ENCODE measurements around the gene RFX4. TPM values are rescaled to one million over a fixed set of nuclear protein-coding genes. Genes with fewer than 3 reads are reported as not detected.

The RFX4 gene
- total RNA-seq, 2 experiments from 2014 or later = not detected

DNA sequence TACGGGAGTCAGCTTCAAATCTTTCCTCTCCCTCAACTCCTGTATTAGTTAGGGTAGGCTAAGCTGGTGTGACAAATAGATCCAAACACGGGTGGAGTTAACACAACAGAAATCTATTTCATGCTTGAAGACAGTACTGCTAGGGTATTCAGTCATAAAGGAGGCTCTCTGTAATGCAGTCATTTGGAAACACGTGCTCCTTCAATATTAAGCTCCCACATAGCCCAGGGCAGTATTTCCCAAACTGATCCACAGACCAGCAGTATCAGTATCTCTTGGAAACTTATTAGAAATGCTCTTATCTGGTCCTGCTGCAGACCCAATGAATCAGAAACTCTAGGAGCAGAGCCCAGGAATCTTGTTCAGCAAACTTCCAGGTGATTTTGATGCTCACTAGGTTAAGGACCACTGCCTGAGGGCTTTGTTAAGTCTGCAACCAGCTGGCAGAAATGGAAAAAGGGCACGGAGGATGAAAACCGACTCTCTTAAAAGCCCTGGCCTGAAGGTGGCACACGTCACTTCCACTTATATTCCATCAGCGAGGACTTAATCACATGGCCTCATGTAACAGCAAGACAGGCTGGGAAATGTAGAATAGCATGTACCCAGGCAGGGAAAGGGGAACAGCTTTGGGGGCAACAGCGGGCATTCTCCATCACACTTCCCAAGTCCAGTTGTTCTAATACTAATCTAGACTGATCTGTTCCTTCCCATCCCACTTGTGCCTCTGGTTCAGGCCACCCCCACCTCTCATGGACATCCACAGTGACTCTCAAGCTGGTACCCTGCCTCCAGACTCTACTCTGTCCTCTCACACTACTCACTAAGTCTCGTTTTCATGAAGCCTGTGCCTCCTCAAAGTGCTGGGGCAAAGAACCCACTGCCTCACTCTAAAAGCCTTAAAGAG is 153.5 kb downstream of the RFX4 start:
- peak; percentile 60 for DNase-seq (ENCODE audit: low spot score)
- Histone ChIP-seq H3K9me3 (ENCODE audit: low read length) (no peaks in the 10 kb centered on the region), H3K36me3 (ENCODE audit: insufficient read depth, low read length) (no peaks in the 10 kb centered on the region), H3K79me2 (ENCODE audit: insufficient read depth, low read depth, low read length) (no peaks in the 10 kb centered on the region), H3K9me2 (ENCODE audit: insufficient read depth, low read length) (no peaks in the 10 kb centered on the region), H4K20me1 (ENCODE audit: insufficient read depth, low read length) (no peaks in the 10 kb centered on the region), H3K4me2 (ENCODE audit: low read length) (no peak overlapping the region), H3K27ac (ENCODE audit: low read depth, low read length, poor library complexity, severe bottlenecking) (no peak overlapping the region), H3K4me3 (ENCODE audit: low read depth, low read length, poor library complexity, severe bottlenecking) (no peak overlapping the region), H2AFZ (ENCODE audit: low read length) (no peak overlapping the region), H3K4me1 (ENCODE audit: insufficient read depth, low read length, poor library complexity, severe bottlenecking) (no peaks in the 10 kb centered on the region)
- intact Hi-C loops (cut with micrococcal nuclease; ENCODE audit: unreplicated experiment) = loop anchor here (1.0 kb wide), 2 partner anchors 105 to 182 kb away; no protein-coding TSS in a partner anchor
- CTCF ChIA-PET (ENCODE audit: unreplicated experiment) = interaction anchor here (0.6 to 1.3 kb wide), 2 partner anchors 99 to 106 kb away, joined by 3 read pairs; no protein-coding TSS in a partner anchor
- TF ChIP-seq, protein P1, sequence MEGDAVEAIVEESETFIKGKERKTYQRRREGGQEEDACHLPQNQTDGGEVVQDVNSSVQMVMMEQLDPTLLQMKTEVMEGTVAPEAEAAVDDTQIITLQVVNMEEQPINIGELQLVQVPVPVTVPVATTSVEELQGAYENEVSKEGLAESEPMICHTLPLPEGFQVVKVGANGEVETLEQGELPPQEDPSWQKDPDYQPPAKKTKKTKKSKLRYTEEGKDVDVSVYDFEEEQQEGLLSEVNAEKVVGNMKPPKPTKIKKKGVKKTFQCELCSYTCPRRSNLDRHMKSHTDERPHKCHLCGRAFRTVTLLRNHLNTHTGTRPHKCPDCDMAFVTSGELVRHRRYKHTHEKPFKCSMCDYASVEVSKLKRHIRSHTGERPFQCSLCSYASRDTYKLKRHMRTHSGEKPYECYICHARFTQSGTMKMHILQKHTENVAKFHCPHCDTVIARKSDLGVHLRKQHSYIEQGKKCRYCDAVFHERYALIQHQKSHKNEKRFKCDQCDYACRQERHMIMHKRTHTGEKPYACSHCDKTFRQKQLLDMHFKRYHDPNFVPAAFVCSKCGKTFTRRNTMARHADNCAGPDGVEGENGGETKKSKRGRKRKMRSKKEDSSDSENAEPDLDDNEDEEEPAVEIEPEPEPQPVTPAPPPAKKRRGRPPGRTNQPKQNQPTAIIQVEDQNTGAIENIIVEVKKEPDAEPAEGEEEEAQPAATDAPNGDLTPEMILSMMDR (conservative IDR thresholded peaks at IDR 0.05; ENCODE audit: low read length) = peak; percentile 69
- no peak for TF ChIP-seq EZH2phosphoT487 (IDR thresholded peaks at IDR 0.05; ENCODE audit: borderline replicate concordance, low read depth, low read length)
- POLR2A ChIA-PET = interaction anchor here (1.1 kb wide), 1 partner anchor 14 kb away, joined by 4 read pairs; no protein-coding TSS in a partner anchor
- no TSS peak for BruUV-seq (replicated peaks)

GRCh38 chr12:106739318-106739717 is 156.5 kb downstream of the RFX4 start:
- Histone ChIP-seq H3K27ac (ENCODE audit: low read depth, low read length, poor library complexity, severe bottlenecking) (no peak overlapping the region), H3K79me2 (ENCODE audit: insufficient read depth, low read depth, low read length) (no peaks in the 10 kb centered on the region), H3K9me2 (ENCODE audit: insufficient read depth, low read length) (no peaks in the 10 kb centered on the region), H3K36me3 (ENCODE audit: insufficient read depth, low read length) (no peaks in the 10 kb centered on the region), H2AFZ (ENCODE audit: low read length) (no peak overlapping the region), H3K4me1 (ENCODE audit: insufficient read depth, low read length, poor library complexity, severe bottlenecking) (no peaks in the 10 kb centered on the region), H3K9me3 (ENCODE audit: low read length) (no peaks in the 10 kb centered on the region), H3K4me2 (ENCODE audit: low read length) (no peak overlapping the region), H3K4me3 (ENCODE audit: low read depth, low read length, poor library complexity, severe bottlenecking) (no peak overlapping the region), H4K20me1 (ENCODE audit: insufficient read depth, low read length) (no peaks in the 10 kb centered on the region)
- TF ChIP-seq, protein P1 (conservative IDR thresholded peaks at IDR 0.05; ENCODE audit: low read length) = no peak
- TF ChIP-seq EZH2phosphoT487 (IDR thresholded peaks at IDR 0.05; ENCODE audit: borderline replicate concordance, low read depth, low read length) = no peak
- DNase-seq (ENCODE audit: low spot score) = no peak
- POLR2A ChIA-PET = interaction anchor here (0.6 kb wide), 1 partner anchor 9 kb away, joined by 4 read pairs; no protein-coding TSS in a partner anchor
- intact Hi-C loops (cut with micrococcal nuclease; ENCODE audit: unreplicated experiment) = no loop called here
- CTCF ChIA-PET (ENCODE audit: unreplicated experiment) = no interaction called here
- BruUV-seq (replicated peaks) = no TSS peak
